ENCODE results near the gene TRMT2A.

TRMT2A gene

GRCh38 chr22:20123366-20124082 lies 6.5 kb upstream of the TRMT2A start:
- peaks cover 28% of the 10 kb centered on the region for H3K79me1 ChIP-seq (ENCODE audit: low read depth, low read length)
- no peak overlapping the region for H2BK120ac ChIP-seq (ENCODE audit: low read depth, low read length)
- peaks cover 7 to 11% of the 10 kb centered on the region in 2 donors for H3K4me1 ChIP-seq (ENCODE audit: control insufficient read depth in 2 of 2, insufficient read depth in 1 of 2, low read depth in 1 of 2, low read length in 2 of 2)
- peak overlapping the region; percentile 6 for H2BK12ac ChIP-seq (ENCODE audit: low read length)
- H2AK5ac ChIP-seq (ENCODE audit: low read depth, low read length): no peak overlapping the region
- H3K18ac ChIP-seq (ENCODE audit: low read length): peak overlapping the region; percentile 45
- H3K36me3 ChIP-seq (replicated peaks in 1 of 2; ENCODE audit: control insufficient read depth in 2 of 2, insufficient read depth in 2 of 2, low read length in 2 of 2): peaks cover 67 to 96% of the 10 kb centered on the region in 2 donors
- H3K9me3 ChIP-seq (replicated peaks in 1 of 2; ENCODE audit: control insufficient read depth in 2 of 2, insufficient read depth in 1 of 2, low read depth in 1 of 2, low read length in 2 of 2): peaks cover 0 to 2% of the 10 kb centered on the region in 2 donors
- no peak overlapping the region for H4K8ac ChIP-seq (ENCODE audit: low read depth, low read length)
- peak overlapping the region; percentile 59 for H2BK5ac ChIP-seq (ENCODE audit: low read length)
- no peak overlapping the region for H2BK15ac ChIP-seq (ENCODE audit: low read length)
- no peak overlapping the region for H3K9ac ChIP-seq (ENCODE audit: low read depth, low read length, poor library complexity)
- no peak overlapping the region for H2AFZ ChIP-seq (ENCODE audit: low read length)
- H3K23ac ChIP-seq (ENCODE audit: low read depth, low read length, poor library complexity): peak overlapping the region; percentile 92
- no peak for DNase-seq (ENCODE audit: low spot score)
- H3K4me3 ChIP-seq (ENCODE audit: low read length in 2 of 2): no peak overlapping the region
- H3K14ac ChIP-seq (ENCODE audit: low read length): peak overlapping the region; percentile 50
- H3K27me3 ChIP-seq (ENCODE audit: control insufficient read depth in 3 of 3, insufficient read depth in 3 of 3, low read depth in 1 of 3, low read length in 3 of 3): peaks cover 0 to 1% (median 0%) of the 10 kb centered on the region in 3 experiments
- no peak overlapping the region for H3K4me2 ChIP-seq (ENCODE audit: insufficient read depth, low read length, poor library complexity, severe bottlenecking)
- H4K91ac ChIP-seq (ENCODE audit: low read depth, low read length, poor library complexity): peak overlapping the region; percentile 27
- 100% methylated on average over 4 of the region's 13 CpGs; no CpG with 5 or more reads in 1 of the 2 donors for WGBS, 2 donors (ENCODE audit: extremely low coverage in 2 of 2, insufficient read length in 2 of 2, insufficient replicate concordance in 1 of 2)
- H3K4ac ChIP-seq (ENCODE audit: low read length): no peak overlapping the region
- no peak overlapping the region for H3K27ac ChIP-seq (replicated peaks; ENCODE audit: low read length)

GRCh38 chr22:20121856-20122415 lies 4.9 kb upstream of the TRMT2A start:
- peaks cover 57 to 83% of the 10 kb centered on the region in 2 donors for H3K36me3 ChIP-seq (replicated peaks in 1 of 2; ENCODE audit: control insufficient read depth in 2 of 2, insufficient read depth in 2 of 2, low read length in 2 of 2)
- H3K4ac ChIP-seq (ENCODE audit: low read length): no peak overlapping the region
- no peak for DNase-seq (ENCODE audit: low spot score)
- H3K9ac ChIP-seq (ENCODE audit: low read depth, low read length, poor library complexity): no peak overlapping the region
- H3K9me3 ChIP-seq (replicated peaks in 1 of 2; ENCODE audit: control insufficient read depth in 2 of 2, insufficient read depth in 1 of 2, low read depth in 1 of 2, low read length in 2 of 2): no peaks in the 10 kb centered on the region
- H2AFZ ChIP-seq (ENCODE audit: low read length): no peak overlapping the region
- no peak overlapping the region for H3K27ac ChIP-seq (replicated peaks; ENCODE audit: low read length)
- no peak overlapping the region for H2BK12ac ChIP-seq (ENCODE audit: low read length)
- peaks cover 0 to 1% (median 0%) of the 10 kb centered on the region in 3 experiments for H3K27me3 ChIP-seq (ENCODE audit: control insufficient read depth in 3 of 3, insufficient read depth in 3 of 3, low read depth in 1 of 3, low read length in 3 of 3)
- no peak overlapping the region for H4K91ac ChIP-seq (ENCODE audit: low read depth, low read length, poor library complexity)
- WGBS, 2 donors (ENCODE audit: extremely low coverage in 2 of 2, insufficient read length in 2 of 2, insufficient replicate concordance in 1 of 2): no CpG with 5 or more reads among the region's 22 CpGs
- peak overlapping the region; percentile 55 for H3K23ac ChIP-seq (ENCODE audit: low read depth, low read length, poor library complexity)
- no peak overlapping the region for H2AK5ac ChIP-seq (ENCODE audit: low read depth, low read length)
- H3K4me2 ChIP-seq (ENCODE audit: insufficient read depth, low read length, poor library complexity, severe bottlenecking): no peak overlapping the region
- no peak overlapping the region for H2BK5ac ChIP-seq (ENCODE audit: low read length)
- H3K14ac ChIP-seq (ENCODE audit: low read length): no peak overlapping the region
- no peak overlapping the region for H4K8ac ChIP-seq (ENCODE audit: low read depth, low read length)
- no peak overlapping the region for H2BK120ac ChIP-seq (ENCODE audit: low read depth, low read length)
- H3K4me3 ChIP-seq (ENCODE audit: low read length in 2 of 2): no peak overlapping the region
- peaks cover 31% of the 10 kb centered on the region for H3K79me1 ChIP-seq (ENCODE audit: low read depth, low read length)
- peaks cover 8 to 11% of the 10 kb centered on the region in 2 donors for H3K4me1 ChIP-seq (ENCODE audit: control insufficient read depth in 2 of 2, insufficient read depth in 1 of 2, low read depth in 1 of 2, low read length in 2 of 2)
- H3K18ac ChIP-seq (ENCODE audit: low read length): no peak overlapping the region
- no peak overlapping the region for H2BK15ac ChIP-seq (ENCODE audit: low read length)

GRCh38 chr22:20118300-20119020 lies 1.4 kb upstream of the TRMT2A start:
- Histone ChIP-seq H4K91ac (ENCODE audit: low read depth, low read length, poor library complexity) (no peak overlapping the region), H2BK120ac (ENCODE audit: low read depth, low read length) (no peak overlapping the region), H3K4me2 (ENCODE audit: insufficient read depth, low read length, poor library complexity, severe bottlenecking) (peak overlapping the region; percentile 73), H3K23ac (ENCODE audit: low read depth, low read length, poor library complexity) (no peak overlapping the region), H3K14ac (ENCODE audit: low read length) (no peak overlapping the region), H2AK5ac (ENCODE audit: low read depth, low read length) (no peak overlapping the region), H4K8ac (ENCODE audit: low read depth, low read length) (no peak overlapping the region), H3K9me3 (replicated peaks in 1 of 2; ENCODE audit: control insufficient read depth in 2 of 2, insufficient read depth in 1 of 2, low read depth in 1 of 2, low read length in 2 of 2) (no peaks in the 10 kb centered on the region), H3K4me1 (ENCODE audit: control insufficient read depth in 2 of 2, insufficient read depth in 1 of 2, low read depth in 1 of 2, low read length in 2 of 2) (peaks cover 12 to 14% of the 10 kb centered on the region in 2 donors), H3K4me3 (ENCODE audit: low read length in 2 of 2) (peak overlapping the region; percentile 90 to 91), H3K27me3 (ENCODE audit: control insufficient read depth in 3 of 3, insufficient read depth in 3 of 3, low read depth in 1 of 3, low read length in 3 of 3) (no peaks in the 10 kb centered on the region), H2BK15ac (ENCODE audit: low read length) (no peak overlapping the region), H3K4ac (ENCODE audit: low read length) (no peak overlapping the region), H2BK5ac (ENCODE audit: low read length) (no peak overlapping the region), H3K9ac (ENCODE audit: low read depth, low read length, poor library complexity) (peak overlapping the region; percentile 17), H3K27ac (replicated peaks; ENCODE audit: low read length) (no peak overlapping the region), H2AFZ (ENCODE audit: low read length) (no peak overlapping the region), H3K18ac (ENCODE audit: low read length) (no peak overlapping the region), H3K36me3 (replicated peaks in 1 of 2; ENCODE audit: control insufficient read depth in 2 of 2, insufficient read depth in 2 of 2, low read length in 2 of 2) (peaks cover 51 to 76% of the 10 kb centered on the region in 2 donors), H2BK12ac (ENCODE audit: low read length) (no peak overlapping the region), H3K79me1 (ENCODE audit: low read depth, low read length) (peaks cover 42% of the 10 kb centered on the region)
- no CpG with 5 or more reads among the region's 8 CpGs for WGBS, 2 donors (ENCODE audit: extremely low coverage in 2 of 2, insufficient read length in 2 of 2, insufficient replicate concordance in 1 of 2)
- no peak for DNase-seq (ENCODE audit: low spot score)
